GM19328 (cell line): ENCODE data around the gene ATP6AP1.
"Not testable (repeated sequence)": the region's sequence is repeated elsewhere in the genome, so short reads cannot be mapped to it uniquely, and the experiment has no call there.

Experiments used
- ATAC-seq: cut with Tn5 transposase; IDR thresholded peaks from one replicate; pipeline ENCODE4 v1.9.1; 2021; ENCODE audit warnings: mild to moderate bottlenecking, moderate library complexity; ENCODE audit not compliant: unreplicated experiment

The ATP6AP1 gene

GRCh38 chrX:154399527-154400368 lies 28.7 kb upstream of the ATP6AP1 start:
- no peak for ATAC-seq

GRCh38 chrX:154400369-154400817 lies 28.1 kb upstream of the ATP6AP1 start:
- ATAC-seq, result not testable (repeated sequence)

GRCh38 chrX:154401045-154401799 lies 27.3 kb upstream of the ATP6AP1 start:
- ATAC-seq, result no peak

- no peak for ATAC-seq
These were observed 26.4 kb upstream of the ATP6AP1 start for GRCh38 chrX:154401918-154402621.

GRCh38 chrX:154402622-154403127 lies 25.8 kb upstream of the ATP6AP1 start:
- ATAC-seq, result no peak

GRCh38 chrX:154403192-154403591 lies 25.3 kb upstream of the ATP6AP1 start:
- no peak for ATAC-seq

GRCh38 chrX:154403858-154404257 lies 24.6 kb upstream of the ATP6AP1 start:
- ATAC-seq, result no peak

GRCh38 chrX:154404625-154405192 lies 23.8 kb upstream of the ATP6AP1 start:
- ATAC-seq, result no peak

GRCh38 chrX:154408659-154409221 lies 19.7 kb upstream of the ATP6AP1 start:
- no peak for ATAC-seq

- no peak for ATAC-seq
These were observed 19.1 kb upstream of the ATP6AP1 start, which contains the start of gene DNASE1L1 for GRCh38 chrX:154409222-154409871. Gene DNASE1L1, minus strand, starts transcription at chrX:154409254. Its CDS starts 3,686 bp downstream, at chrX:154405568.

GRCh38 chrX:154411981-154412340 lies 16.5 kb upstream of the ATP6AP1 start:
- ATAC-seq, result peak; percentile 52

GRCh38 chrX:154412468-154412867 lies 16.0 kb upstream of the ATP6AP1 start:
- ATAC-seq, result no peak

GRCh38 chrX:154413142-154413541 lies 15.3 kb upstream of the ATP6AP1 start:
- no peak for ATAC-seq

- no peak for ATAC-seq
These were observed 11.3 kb upstream of the ATP6AP1 start for GRCh38 chrX:154417157-154417556.

- no peak for ATAC-seq
These were observed 9.3 kb upstream of the ATP6AP1 start for GRCh38 chrX:154419189-154419588.

- ATAC-seq, result no peak
These were observed 8.6 kb upstream of the ATP6AP1 start for GRCh38 chrX:154419688-154420401.

- no peak for ATAC-seq
These were observed 8.1 kb upstream of the ATP6AP1 start for GRCh38 chrX:154420402-154420756.

- ATAC-seq, result no peak
These were observed 1.3 kb upstream of the ATP6AP1 start for GRCh38 chrX:154426916-154427770.
